Measurements from ENCODE around the gene NIN.

- TF ChIP-seq POLR2AphosphoS5 (IDR thresholded peaks at IDR 0.05; ENCODE audit: borderline replicate concordance, low read depth, low read length) = no peak
- TF ChIP-seq EZH2 (IDR thresholded peaks at IDR 0.05) = no peak
- no peak for TF ChIP-seq FOXP2 (optimal IDR thresholded peaks at IDR 0.05; ENCODE audit: control extremely low read depth, extremely low read length, insufficient read depth)
These were observed 113.2 kb downstream of the NIN start for GRCh38 chr14:50717811-50718210.
